Neural cell (in vitro differentiated cells): ENCODE data around the gene GPRIN1. TPM values are rescaled to one million over a fixed set of nuclear protein-coding genes. Genes with fewer than 3 reads are reported as not detected.

Source experiments
- H2AFZ ChIP-seq: fragments of 200-600, 300-800 bp; sonication (generic), shearing (Covaris generic); 2 replicates; pipeline ENCODE4 v1.6.0; 2014; ENCODE audit warnings: low read depth, mild to moderate bottlenecking, antibody characterized with exemption, low read length, moderate library complexity
- H3F3A ChIP-seq: fragments of 200-600 bp; shearing (Covaris generic); 2 replicates; pipeline ENCODE4 v1.6.1; 2016; ENCODE audit warnings: mild to moderate bottlenecking, moderate library complexity, mixed read lengths, antibody characterized with exemption, low read length; ENCODE audit not compliant: insufficient read depth, poor library complexity, severe bottlenecking
- H3K27ac ChIP-seq: fragments of 200-600, 300-800 bp; sonication (generic), shearing (Covaris generic); 2 replicates; pipeline ENCODE4 v1.5.1; 2014; ENCODE audit warnings: mild to moderate bottlenecking, low read length, moderate library complexity
- H3K27me3 ChIP-seq: fragments of 300-800, 200-600 bp; sonication (generic), shearing (Covaris generic); 2 replicates; pipeline ENCODE4 v1.6.0; 2014; ENCODE audit warnings: mild to moderate bottlenecking, low read depth, low read length, moderate library complexity; ENCODE audit not compliant: insufficient read depth
- H3K36me3 ChIP-seq: fragments of 300-800, 200-600 bp; sonication (generic), shearing (Covaris generic); 2 replicates; pipeline ENCODE4 v1.5.1; 2014; ENCODE audit warnings: mild to moderate bottlenecking, antibody characterized with exemption, low read length, moderate library complexity; ENCODE audit not compliant: insufficient read depth
- H3K4me2 ChIP-seq: fragments of 300-800, 200-600 bp; sonication (generic), shearing (Covaris generic); 2 replicates; pipeline ENCODE4 v1.6.0; 2014; ENCODE audit warnings: mild to moderate bottlenecking, low read length
- H3K4me3 ChIP-seq: fragments of 300-800, 200-600 bp; sonication (generic), shearing (Covaris generic); 2 replicates; pipeline ENCODE4 v1.5.1; 2014; ENCODE audit warnings: mild to moderate bottlenecking, low read length, moderate library complexity
- H3K79me2 ChIP-seq: fragments of 200-600 bp; shearing (Covaris generic); replicated peaks from 2 replicates; pipeline ENCODE4 v1.6.0; 2014; ENCODE audit warnings: mild to moderate bottlenecking, low read length, moderate library complexity; ENCODE audit not compliant: insufficient read depth
- H3K9ac ChIP-seq: fragments of 300-800, 200-600 bp; sonication (generic), shearing (Covaris generic); 2 replicates; pipeline ENCODE4 v1.6.1; 2016; ENCODE audit warnings: mild to moderate bottlenecking, low read length, mixed read lengths
- H3K9me2 ChIP-seq: fragments of 200-600 bp; shearing (Covaris generic); 2 replicates; pipeline ENCODE4 v1.6.1; 2016; ENCODE audit warnings: mild to moderate bottlenecking, low read length, mixed read lengths; ENCODE audit not compliant: insufficient read depth
- H3K9me3 ChIP-seq: fragments of 200-600, 300-800 bp; sonication (generic), shearing (Covaris generic); 2 replicates; pipeline ENCODE4 v1.6.1; 2016; ENCODE audit warnings: mild to moderate bottlenecking, mixed run types, low read length, moderate library complexity, mixed read lengths
- H4K20me1 ChIP-seq: fragments of 200-600 bp; shearing (Covaris generic); 2 replicates; pipeline ENCODE4 v1.6.1; 2016; ENCODE audit warnings: mild to moderate bottlenecking, mixed run types; ENCODE audit not compliant: insufficient read depth
- CTCF ChIP-seq: fragments of 450-650 bp; IDR thresholded peaks from 2 replicates; pipeline ENCODE4 v1.5.1; 2014; ENCODE audit warnings: antibody characterized with exemption, mild to moderate bottlenecking, moderate library complexity; ENCODE audit not compliant: poor library complexity, severe bottlenecking
- EP300 ChIP-seq: fragments of 450-650 bp; conservative IDR thresholded peaks from 2 replicates; pipeline ENCODE4 v1.6.1; 2014; ENCODE audit warnings: antibody characterized with exemption, mild to moderate bottlenecking, moderate library complexity; ENCODE audit not compliant: poor library complexity, severe bottlenecking
- EZH2 ChIP-seq: fragments of 200-600, 300-800 bp; shearing (Covaris generic), sonication (generic); IDR thresholded peaks from 2 replicates; pipeline ENCODE4 v1.6.1; 2014; ENCODE audit warnings: antibody characterized with exemption, low read length, borderline replicate concordance, mild to moderate bottlenecking; ENCODE audit not compliant: insufficient read depth, poor library complexity, severe bottlenecking
- MXI1 ChIP-seq: fragments of 450-650 bp; conservative IDR thresholded peaks from 2 replicates; pipeline ENCODE4 v1.6.1; 2014; ENCODE audit warnings: antibody characterized with exemption, mild to moderate bottlenecking; ENCODE audit not compliant: poor library complexity, severe bottlenecking
- POLR2AphosphoS5 ChIP-seq: IDR thresholded peaks from 2 replicates; pipeline ENCODE4 v1.6.1; 2012
- RAD21 ChIP-seq: fragments of 450-650 bp; conservative IDR thresholded peaks from 2 replicates; pipeline ENCODE4 v1.6.1; 2014; ENCODE audit warnings: antibody characterized with exemption, mild to moderate bottlenecking, moderate library complexity
- REST ChIP-seq: IDR thresholded peaks from 2 replicates; pipeline ENCODE4 v1.6.1; 2012; ENCODE audit warnings: borderline replicate concordance
- SMC3 ChIP-seq: fragments of 450-650 bp; conservative IDR thresholded peaks from 2 replicates; pipeline ENCODE4 v1.6.1; 2014; ENCODE audit warnings: antibody characterized with exemption, mild to moderate bottlenecking, moderate library complexity; ENCODE audit not compliant: poor library complexity
- TAF1 ChIP-seq: IDR thresholded peaks from 2 replicates; pipeline ENCODE4 v1.6.1; 2012; ENCODE audit warnings: low read depth
- polyA plus RNA-seq: library from polyadenylated mRNA; depleted of rRNA; stranded (reverse); fragments of >200 nt; gene quantifications from 2 replicates; pipeline ENCODE4 v1.2.3, GENCODE V29; 2014

Gene GPRIN1
- polyA plus RNA-seq, 1 donor from 2014 or later, result 32.3 TPM

- Histone ChIP-seq H3K9me3 (no peaks in the 10 kb centered on the region), H3F3A (no peaks in the 10 kb centered on the region), H3K9me2 (no peaks in the 10 kb centered on the region), H3K4me2 (no peak overlapping the region), H3K27ac (no peak overlapping the region), H4K20me1 (no peaks in the 10 kb centered on the region), H3K27me3 (peaks cover 45% of the 10 kb centered on the region), H3K9ac (no peak overlapping the region), H3K4me3 (no peak overlapping the region), H3K79me2 (no peaks in the 10 kb centered on the region), H3K36me3 (no peaks in the 10 kb centered on the region), H2AFZ (no peak overlapping the region)
- TF ChIP-seq RAD21 (no peak), REST (no peak), MXI1 (no peak), POLR2AphosphoS5 (no peak), SMC3 (no peak), EZH2 (no peak), CTCF (no peak), TAF1 (no peak), EP300 (no peak)
Measured at GRCh38 chr5:176627582-176627981, 17.6 kb upstream of the GPRIN1 start.

GRCh38 chr5:176626876-176627236, 16.9 kb upstream of the GPRIN1 start:
- Histone ChIP-seq H3K9ac (no peak overlapping the region), H3K27ac (no peak overlapping the region), H3K4me3 (no peak overlapping the region), H3K27me3 (peaks cover 46% of the 10 kb centered on the region), H3K79me2 (no peaks in the 10 kb centered on the region), H3K4me2 (no peak overlapping the region), H3K36me3 (no peaks in the 10 kb centered on the region), H3F3A (no peaks in the 10 kb centered on the region), H4K20me1 (no peaks in the 10 kb centered on the region), H3K9me2 (no peaks in the 10 kb centered on the region), H2AFZ (no peak overlapping the region), H3K9me3 (no peaks in the 10 kb centered on the region)
- no peak for TF ChIP-seq CTCF
